ENCODE results near the gene RALGPS1. TPM values are rescaled to one million over a fixed set of nuclear protein-coding genes. Genes with fewer than 3 reads are reported as not detected.
"Not testable (repeated sequence)": the region's sequence is repeated elsewhere in the genome, so short reads cannot be mapped to it uniquely, and the experiment has no call there.

Gene RALGPS1
- total RNA-seq, 1 donor, result 2.9 TPM

GRCh38 chr9:127166651-127167524 lies 252.3 kb downstream of the RALGPS1 start:
- H3K4me3 ChIP-seq (ENCODE audit: low read depth, low read length), result no peak overlapping the region
- TF ChIP-seq CTCF (IDR thresholded peaks at IDR 0.05; ENCODE audit: insufficient read depth, low read length), result no peak
- peak; percentile 54 for DNase-seq (ENCODE audit: low read depth)

GRCh38 chr9:127167560-127168326 lies 253.2 kb downstream of the RALGPS1 start:
- no peak for DNase-seq (ENCODE audit: low read depth)
- H3K4me3 ChIP-seq (ENCODE audit: low read depth, low read length), result no peak overlapping the region

GRCh38 chr9:127168756-127169574 lies 254.4 kb downstream of the RALGPS1 start:
- DNase-seq (ENCODE audit: low read depth), result no peak
- no peak overlapping the region for H3K4me3 ChIP-seq (ENCODE audit: low read depth, low read length)
- no peak for TF ChIP-seq CTCF (IDR thresholded peaks at IDR 0.05; ENCODE audit: insufficient read depth, low read length)

More at GRCh38 chr9:127167560-127168326, 253.2 kb downstream of the RALGPS1 start:
- TF ChIP-seq CTCF (IDR thresholded peaks at IDR 0.05; ENCODE audit: insufficient read depth, low read length), result no peak

GRCh38 chr9:127169575-127169883 lies 254.9 kb downstream of the RALGPS1 start:
- no peak for TF ChIP-seq CTCF (IDR thresholded peaks at IDR 0.05; ENCODE audit: insufficient read depth, low read length)
- no peak for DNase-seq (ENCODE audit: low read depth)
- no peak overlapping the region for H3K4me3 ChIP-seq (ENCODE audit: low read depth, low read length)

GRCh38 chr9:127170103-127170502 lies 255.5 kb downstream of the RALGPS1 start:
- no peak for DNase-seq (ENCODE audit: low read depth)
- peak; percentile 5 for TF ChIP-seq CTCF (IDR thresholded peaks at IDR 0.05; ENCODE audit: insufficient read depth, low read length)
- no peak overlapping the region for H3K4me3 ChIP-seq (ENCODE audit: low read depth, low read length)

- no peak overlapping the region for H3K4me3 ChIP-seq (ENCODE audit: low read depth, low read length)
- no peak for TF ChIP-seq CTCF (IDR thresholded peaks at IDR 0.05; ENCODE audit: insufficient read depth, low read length)
- DNase-seq (ENCODE audit: low read depth), result no peak
Observed at GRCh38 chr9:127170652-127171051, 256.1 kb downstream of the RALGPS1 start.

GRCh38 chr9:127171348-127171747 lies 256.8 kb downstream of the RALGPS1 start:
- DNase-seq (ENCODE audit: low read depth); H3K4me3 ChIP-seq (ENCODE audit: low read depth, low read length): not testable (repeated sequence)

Measured in fibroblast of the aortic adventitia (primary cell).